RWPE2 (cell line): ENCODE measurements around the gene WFIKKN1.

Experiments used
- ATAC-seq: fragments of 200-7000 bp; cut with Tn5 transposase; 3 replicates; pipeline ENCODE4 v1.9.1; 2021; ENCODE audit warnings: low read depth
- DNase-seq: peaks from one replicate; pipeline ENCODE4 v3.0.0-alpha.2; 2020; ENCODE audit warnings: low spot score
- H3K27ac ChIP-seq: fragments of 450-650 bp; 2 replicates; pipeline ENCODE4 v1.5.1; 2017; ENCODE audit warnings: mild to moderate bottlenecking; ENCODE audit not compliant: poor library complexity, severe bottlenecking
- H3K27me3 ChIP-seq: fragments of 250-450 bp; sonication (Bioruptor Pico); 2 replicates; pipeline ENCODE4 v1.5.1; 2021; ENCODE audit warnings: mild to moderate bottlenecking, moderate library complexity; ENCODE audit not compliant: insufficient read depth, poor library complexity, severe bottlenecking
- H3K36me3 ChIP-seq: fragments of 250-450 bp; sonication (Bioruptor Pico); 2 replicates; pipeline ENCODE4 v1.5.1; 2020; ENCODE audit warnings: low read depth, mild to moderate bottlenecking, moderate library complexity
- H3K4me1 ChIP-seq: fragments of 250-450 bp; sonication (Bioruptor Pico); 2 replicates; pipeline ENCODE4 v1.5.1; 2021; ENCODE audit warnings: mild to moderate bottlenecking, moderate library complexity; ENCODE audit not compliant: insufficient read depth, poor library complexity, severe bottlenecking
- H3K4me3 ChIP-seq: fragments of 250-450 bp; sonication (Bioruptor Pico); 2 replicates; pipeline ENCODE4 v1.5.1; 2021; ENCODE audit warnings: mild to moderate bottlenecking, moderate library complexity; ENCODE audit not compliant: severe bottlenecking
- H3K9me3 ChIP-seq: fragments of 250-450 bp; sonication (Bioruptor Pico); 2 replicates; pipeline ENCODE4 v1.5.1; 2021; ENCODE audit warnings: mild to moderate bottlenecking, moderate library complexity; ENCODE audit not compliant: severe bottlenecking
- TF ChIP-seq, protein P1 (sequence below): fragments of 450-650 bp; IDR thresholded peaks from one replicate; pipeline ENCODE4 v1.5.1; 2017; ENCODE audit warnings: mild to moderate bottlenecking, moderate library complexity; ENCODE audit not compliant: poor library complexity, severe bottlenecking

The WFIKKN1 gene

DNA sequence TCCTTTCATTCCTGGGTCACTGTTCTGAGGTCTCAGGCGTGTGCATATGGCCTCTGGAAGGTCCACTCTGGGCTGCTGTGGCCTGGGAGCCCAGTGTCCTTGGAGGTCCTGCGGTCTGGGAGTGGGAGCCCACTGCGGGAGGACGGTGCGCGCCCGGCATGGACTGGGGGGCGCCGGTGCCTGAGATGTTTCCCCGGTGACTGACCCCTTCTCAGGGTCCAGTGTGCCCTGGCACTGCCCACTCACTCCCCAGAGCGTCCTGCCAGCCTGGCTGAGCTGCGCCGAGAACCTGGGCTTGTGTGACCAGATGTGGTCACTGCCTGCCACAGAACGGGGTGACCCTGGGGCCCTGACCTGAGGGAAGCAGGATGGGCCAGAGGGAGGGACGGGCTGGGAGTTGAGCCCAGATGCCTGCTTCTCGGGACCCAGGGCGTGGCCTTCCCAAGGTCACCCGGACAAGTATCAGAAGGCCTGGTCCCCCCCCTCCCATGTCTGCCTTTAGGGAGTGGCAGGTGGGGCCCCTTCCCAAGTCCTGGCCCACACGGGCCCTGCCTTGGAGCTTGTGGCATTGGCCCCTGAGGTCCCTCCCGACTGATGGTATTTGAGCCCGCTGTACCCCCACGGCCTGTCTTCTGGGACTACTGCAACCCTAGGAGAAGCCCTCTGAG, 43.6 kb downstream of the WFIKKN1 start:
- Histone ChIP-seq H3K36me3 (peaks cover 45% of the 10 kb centered on the region), H3K27ac (no peak overlapping the region), H3K4me3 (no peak overlapping the region), H3K4me1 (peaks cover 11% of the 10 kb centered on the region), H3K27me3 (no peaks in the 10 kb centered on the region), H3K9me3 (no peaks in the 10 kb centered on the region)
- DNase-seq, result no peak
- no peak for ATAC-seq
- TF ChIP-seq, protein P1, sequence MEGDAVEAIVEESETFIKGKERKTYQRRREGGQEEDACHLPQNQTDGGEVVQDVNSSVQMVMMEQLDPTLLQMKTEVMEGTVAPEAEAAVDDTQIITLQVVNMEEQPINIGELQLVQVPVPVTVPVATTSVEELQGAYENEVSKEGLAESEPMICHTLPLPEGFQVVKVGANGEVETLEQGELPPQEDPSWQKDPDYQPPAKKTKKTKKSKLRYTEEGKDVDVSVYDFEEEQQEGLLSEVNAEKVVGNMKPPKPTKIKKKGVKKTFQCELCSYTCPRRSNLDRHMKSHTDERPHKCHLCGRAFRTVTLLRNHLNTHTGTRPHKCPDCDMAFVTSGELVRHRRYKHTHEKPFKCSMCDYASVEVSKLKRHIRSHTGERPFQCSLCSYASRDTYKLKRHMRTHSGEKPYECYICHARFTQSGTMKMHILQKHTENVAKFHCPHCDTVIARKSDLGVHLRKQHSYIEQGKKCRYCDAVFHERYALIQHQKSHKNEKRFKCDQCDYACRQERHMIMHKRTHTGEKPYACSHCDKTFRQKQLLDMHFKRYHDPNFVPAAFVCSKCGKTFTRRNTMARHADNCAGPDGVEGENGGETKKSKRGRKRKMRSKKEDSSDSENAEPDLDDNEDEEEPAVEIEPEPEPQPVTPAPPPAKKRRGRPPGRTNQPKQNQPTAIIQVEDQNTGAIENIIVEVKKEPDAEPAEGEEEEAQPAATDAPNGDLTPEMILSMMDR, result no peak

DNA sequence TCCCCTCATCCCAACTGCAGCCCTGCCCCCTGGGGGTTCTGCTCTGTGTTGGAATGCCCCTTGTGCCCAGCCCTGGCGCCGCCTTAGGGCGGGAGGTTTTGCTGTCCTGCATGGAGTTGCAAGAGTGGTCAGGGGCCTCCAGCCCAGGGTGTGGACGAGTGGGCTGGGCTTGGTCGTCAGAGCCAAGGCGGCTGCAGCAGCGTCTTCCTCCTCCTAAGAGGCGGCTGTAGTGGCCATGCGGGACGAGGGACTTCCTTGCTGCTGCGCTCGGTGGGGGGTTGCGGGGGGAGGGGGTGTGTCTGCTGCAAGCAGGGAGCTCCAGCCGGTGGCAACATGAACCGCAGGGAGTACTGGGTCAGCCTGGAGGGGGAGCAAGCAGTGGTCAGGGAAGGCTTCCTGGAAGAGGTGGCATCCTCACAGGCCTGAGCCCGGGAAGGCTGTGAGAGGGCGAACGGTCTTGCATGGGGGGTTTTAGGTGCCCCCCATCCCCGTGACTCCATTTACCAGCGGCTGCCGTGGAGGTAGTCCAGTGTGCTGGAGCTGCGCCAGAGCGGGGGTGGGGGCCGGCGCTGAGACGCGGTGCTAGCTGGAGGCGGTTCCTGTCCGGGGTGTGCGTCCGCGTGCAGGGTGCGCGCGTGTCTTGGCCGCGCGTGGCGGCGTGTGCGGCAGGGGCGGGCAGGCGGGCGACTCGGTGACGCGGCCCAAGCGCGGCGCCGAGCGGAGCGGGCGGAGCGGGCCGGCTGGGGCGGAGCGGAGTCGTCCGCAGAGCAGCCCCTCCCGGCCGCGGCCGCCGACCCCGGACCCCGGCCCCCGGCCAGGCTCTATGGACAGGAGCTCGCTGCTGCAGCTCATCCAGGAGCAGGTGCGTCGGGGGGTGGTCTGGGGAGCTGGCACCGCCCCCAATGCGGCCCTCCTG, 44.4 kb downstream of the WFIKKN1 start, which contains the start of gene RHBDL1:
Gene RHBDL1, plus strand, starts transcription at position 704 of the 916 bp plus-strand sequence. Its CDS starts 120 bp downstream, at position 824.
- no peak for ATAC-seq
- no peak within 1 kb of the TSS for H3K4me3 ChIP-seq
- no peaks in the 10 kb centered on the region for H3K9me3 ChIP-seq
- DNase-seq, result no peak
- H3K27ac ChIP-seq, result peak within 1 kb of the TSS; percentile 72
- H3K36me3 ChIP-seq, result peaks cover 37% of the 10 kb centered on the region
- no peaks in the 10 kb centered on the region for H3K27me3 ChIP-seq
- TF ChIP-seq, protein P1, result no peak
- peaks cover 13% of the 10 kb centered on the region for H3K4me1 ChIP-seq

DNA sequence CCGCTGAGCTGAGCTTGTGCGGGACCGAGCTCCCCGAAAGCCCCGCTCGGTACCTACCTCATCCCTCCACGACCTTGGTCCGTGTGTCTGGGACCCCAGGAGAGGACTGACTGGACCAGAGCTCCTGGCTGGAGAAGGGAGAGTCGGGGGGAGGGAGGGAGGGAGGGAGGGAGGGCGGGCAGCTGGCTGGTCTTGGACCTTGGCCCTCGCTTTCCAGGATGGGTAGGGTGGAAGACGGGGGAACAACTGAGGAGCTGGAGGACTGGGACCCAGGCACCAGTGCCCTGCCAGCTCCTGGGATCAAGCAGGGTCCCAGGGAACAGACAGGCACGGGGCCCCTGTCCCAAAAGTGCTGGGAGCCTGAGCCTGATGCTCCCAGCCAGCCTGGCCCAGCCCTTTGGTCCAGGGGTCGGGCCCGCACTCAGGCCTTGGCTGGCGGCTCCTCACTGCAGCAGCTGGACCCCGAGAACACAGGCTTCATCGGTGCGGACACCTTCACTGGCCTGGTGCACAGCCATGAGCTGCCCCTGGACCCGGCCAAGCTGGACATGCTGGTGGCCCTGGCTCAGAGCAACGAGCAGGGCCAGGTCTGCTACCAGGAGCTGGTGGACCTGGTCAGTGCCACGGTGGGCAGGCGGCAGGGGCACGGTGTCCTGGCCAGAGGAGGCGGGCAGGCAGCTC, 45.2 kb downstream of the WFIKKN1 start:
- peaks cover 13% of the 10 kb centered on the region for H3K4me1 ChIP-seq
- ATAC-seq (no peak), DNase-seq (no peak)
- H3K27ac ChIP-seq, result peak overlapping the region; percentile 72
- no peaks in the 10 kb centered on the region for H3K9me3 ChIP-seq
- H3K36me3 ChIP-seq, result peaks cover 29% of the 10 kb centered on the region
- no peak overlapping the region for H3K4me3 ChIP-seq
- no peaks in the 10 kb centered on the region for H3K27me3 ChIP-seq
- TF ChIP-seq, protein P1, result no peak

DNA sequence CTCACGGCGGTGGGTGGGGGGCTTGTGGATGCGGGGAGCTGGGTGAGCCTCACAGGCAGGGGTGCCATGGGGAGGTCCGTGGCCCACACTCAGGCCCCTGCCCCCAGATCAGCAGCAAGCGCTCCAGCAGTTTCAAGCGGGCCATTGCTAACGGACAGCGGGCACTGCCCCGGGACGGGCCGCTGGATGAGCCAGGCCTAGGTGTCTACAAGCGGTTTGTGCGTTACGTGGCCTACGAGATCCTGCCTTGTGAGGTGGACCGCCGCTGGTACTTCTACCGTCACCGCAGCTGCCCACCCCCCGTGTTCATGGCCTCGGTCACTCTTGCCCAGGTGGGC, 45.7 kb downstream of the WFIKKN1 start:
- peaks cover 29% of the 10 kb centered on the region for H3K36me3 ChIP-seq
- DNase-seq (no peak), ATAC-seq (no peak)
- no peaks in the 10 kb centered on the region for H3K9me3 ChIP-seq
- no peaks in the 10 kb centered on the region for H3K27me3 ChIP-seq
- peak overlapping the region; percentile 72 for H3K27ac ChIP-seq
- H3K4me3 ChIP-seq, result no peak overlapping the region
- peaks cover 15% of the 10 kb centered on the region for H3K4me1 ChIP-seq
- TF ChIP-seq, protein P1, result no peak
